Amygdala (tissue), 56 donors: ENCODE results near the gene SIX1.

Source experiments
- DNase-seq, 56 donors: peaks; one replicate each; lab custom pipeline; 2025; lab: John Stamatoyannopoulos, UW

Gene SIX1

GRCh38 chr14:60643463-60644314 is 5.6 kb downstream of the SIX1 start:
- no peak for DNase-seq

- no peak for DNase-seq
Observed at GRCh38 chr14:60643141-60643462, 6.2 kb downstream of the SIX1 start.

GRCh38 chr14:60642270-60643140 is 6.8 kb downstream of the SIX1 start:
- no peak for DNase-seq

GRCh38 chr14:60641742-60642269 is 7.5 kb downstream of the SIX1 start:
- DNase-seq, result no peak

GRCh38 chr14:60640859-60641741 is 8.2 kb downstream of the SIX1 start:
- no peak for DNase-seq

GRCh38 chr14:60639674-60640073 is 9.6 kb downstream of the SIX1 start:
- DNase-seq, result no peak

- DNase-seq, result no peak
Observed at GRCh38 chr14:60637479-60638315, 11.6 kb downstream of the SIX1 start.

GRCh38 chr14:60636879-60637478 is 12.3 kb downstream of the SIX1 start:
- DNase-seq, result no peak

- DNase-seq, result no peak
Observed at GRCh38 chr14:60634153-60634552, 15.1 kb downstream of the SIX1 start.

GRCh38 chr14:60632777-60633176 is 16.5 kb downstream of the SIX1 start:
- DNase-seq, result no peak

- DNase-seq, result no peak
Observed at GRCh38 chr14:60632257-60632656, 17.0 kb downstream of the SIX1 start.

GRCh38 chr14:60631842-60632241 is 17.4 kb downstream of the SIX1 start:
- no peak for DNase-seq

- DNase-seq, result no peak
Observed at GRCh38 chr14:60630129-60630528, 19.1 kb downstream of the SIX1 start.

GRCh38 chr14:60628892-60629291 is 20.4 kb downstream of the SIX1 start:
- DNase-seq, result no peak

- DNase-seq, result no peak
Observed at GRCh38 chr14:60622917-60623257, 26.4 kb downstream of the SIX1 start.

- DNase-seq, result no peak
Observed at GRCh38 chr14:60622210-60622916, 26.9 kb downstream of the SIX1 start.

GRCh38 chr14:60621386-60621785 is 27.9 kb downstream of the SIX1 start:
- DNase-seq, result no peak

- no peak for DNase-seq
Observed at GRCh38 chr14:60618241-60618640, 31.0 kb downstream of the SIX1 start.
